Panc1 (cell line): Measurements from ENCODE around the gene NCK2. TPM values are rescaled to one million over a fixed set of nuclear protein-coding genes. Genes with fewer than 3 reads are reported as not detected.

Experiments used
- ATAC-seq: fragments of 200-7000 bp; cut with Tn5 transposase; 2 replicates; pipeline ENCODE4 v1.9.1; 2020; ENCODE audit warnings: mild to moderate bottlenecking, moderate library complexity
- BruUV-seq: library from RNA; stranded (reverse); fragments of 400-500 nt; replicated peaks from 2 replicates; lab custom pipeline; 2021; lab: Mats Ljungman, UMichigan
- CTCF ChIA-PET: fragments of 300-600 bp; sonication (Branson Sonifier 250); formaldehyde crosslinking; loops from one replicate; lab custom pipeline; 2022; ENCODE audit warnings: antibody characterized with exemption; lab: Charles Lee
- POLR2A ChIA-PET: fragments of 300-600 bp; sonication (Branson Sonifier 250); formaldehyde crosslinking; loops from one replicate; lab custom pipeline; 2022; ENCODE audit warnings: antibody characterized with exemption; lab: Charles Lee
- DNase-seq: peaks from one replicate; pipeline ENCODE4 v3.0.0-alpha.2; 2010; ENCODE audit warnings: low read depth, low spot score
- H3K27ac ChIP-seq: 2 replicates; pipeline ENCODE4 v1.5.1; 2011; ENCODE audit warnings: mild to moderate bottlenecking, low read length, inconsistent platforms
- H3K27me3 ChIP-seq: fragments of 200-500 bp; sonication (Bioruptor generic); 2 replicates; pipeline ENCODE4 v1.6.0; 2014; ENCODE audit warnings: low read length, inconsistent platforms; ENCODE audit not compliant: control insufficient read depth, insufficient read depth
- H3K36me3 ChIP-seq: fragments of 200-500 bp; sonication (Bioruptor generic); 2 replicates; pipeline ENCODE4 v1.5.1; 2014; ENCODE audit warnings: inconsistent platforms, mild to moderate bottlenecking, low read length, moderate library complexity; ENCODE audit not compliant: control insufficient read depth, insufficient read depth
- H3K4me1 ChIP-seq: 2 replicates; pipeline ENCODE4 v1.5.1; 2011; ENCODE audit warnings: inconsistent platforms, mild to moderate bottlenecking, low read length, moderate library complexity; ENCODE audit not compliant: control insufficient read depth, insufficient read depth
- H3K4me3 ChIP-seq, 2 experiments: 2 replicates each; pipeline ENCODE4 v1.5.1; 2011 to 2012; ENCODE audit warnings: low read depth in 2 of 2, low read length in 2 of 2, mild to moderate bottlenecking in 2 of 2, inconsistent platforms in 1 of 2, moderate library complexity in 1 of 2
- H3K9me3 ChIP-seq: fragments of 200-500 bp; sonication (Bioruptor generic); 2 replicates; pipeline ENCODE4 v1.5.1; 2014; ENCODE audit warnings: low read depth, mild to moderate bottlenecking, inconsistent platforms, low read length, moderate library complexity; ENCODE audit not compliant: control insufficient read depth, insufficient read depth
- CTCF ChIP-seq: fragments of 450-650 bp; IDR thresholded peaks from 2 replicates; pipeline ENCODE4 v1.5.1; 2017; ENCODE audit warnings: mild to moderate bottlenecking
- POLR2AphosphoS5 ChIP-seq: IDR thresholded peaks from 2 replicates; pipeline ENCODE4 v1.6.1; 2012; ENCODE audit warnings: mild to moderate bottlenecking, low read depth, low read length, moderate library complexity
- SIN3A ChIP-seq: IDR thresholded peaks from 2 replicates; pipeline ENCODE4 v1.6.1; 2012; ENCODE audit warnings: low read depth, mild to moderate bottlenecking, low read length, moderate library complexity, borderline replicate concordance; ENCODE audit not compliant: insufficient read depth
- TCF7L2 ChIP-seq: IDR thresholded peaks from 2 replicates; pipeline ENCODE4 v1.6.1; 2011; ENCODE audit warnings: mild to moderate bottlenecking, low read depth, low read length, inconsistent platforms
- in situ Hi-C: cut with HindIII; loops from 2 replicates; pipeline ENCODE4 v1.10.0; 2016; ENCODE audit warnings: low sequenced_read_pairs, low pct_unique_long_range_greater_than_20kb
- intact Hi-C: fragments of 100-400 bp; cut with micrococcal nuclease; formaldehyde crosslinking; loops from one replicate; pipeline ENCODE4 v1.10.0; 2022; ENCODE audit not compliant: unreplicated experiment
- total RNA-seq: library from RNA; stranded (reverse); gene quantifications from one replicate; pipeline ENCODE4 v1.2.1, GENCODE V29; 2021; ENCODE audit not compliant: unreplicated experiment

Gene NCK2
- total RNA-seq, 1 experiment from 2014 or later = 60.7 TPM

GRCh38 chr2:105754011-105754410, 9.3 kb downstream of the NCK2 start:
- CTCF ChIA-PET = no interaction called here
- ATAC-seq (no peak), DNase-seq (no peak)
- Histone ChIP-seq H3K36me3 (no peaks in the 10 kb centered on the region), H3K27me3 (no peaks in the 10 kb centered on the region), H3K27ac (no peak overlapping the region), H3K4me3 (no peak overlapping the region), H3K9me3 (no peaks in the 10 kb centered on the region), H3K4me1 (no peaks in the 10 kb centered on the region)
- POLR2A ChIA-PET = no interaction called here
- BruUV-seq = no TSS peak
- intact Hi-C loops = no loop called here
- in situ Hi-C loops = no loop called here
- TF ChIP-seq POLR2AphosphoS5 (no peak), CTCF (no peak), TCF7L2 (no peak)

GRCh38 chr2:105754994-105755393, 10.3 kb downstream of the NCK2 start:
- no peak overlapping the region for H3K4me3 ChIP-seq
- H3K9me3 ChIP-seq = no peaks in the 10 kb centered on the region
- no peaks in the 10 kb centered on the region for H3K4me1 ChIP-seq
- no peak overlapping the region for H3K27ac ChIP-seq
- CTCF ChIA-PET = no interaction called here
- no peak for TF ChIP-seq TCF7L2
- TF ChIP-seq SIN3A = no peak
- TF ChIP-seq CTCF = no peak
- H3K36me3 ChIP-seq = no peaks in the 10 kb centered on the region
- ATAC-seq (no peak), DNase-seq (no peak)
- no TSS peak for BruUV-seq
- H3K27me3 ChIP-seq = no peaks in the 10 kb centered on the region
- POLR2A ChIA-PET = interaction anchor here (0.6 kb wide), 1 partner anchor 433 kb away, joined by 3 read pairs; no protein-coding TSS in a partner anchor
- intact Hi-C loops (no loop called here), in situ Hi-C loops (no loop called here)

GRCh38 chr2:105755895-105756294, 11.2 kb downstream of the NCK2 start:
- POLR2A ChIA-PET = no interaction called here
- Histone ChIP-seq H3K27me3 (no peaks in the 10 kb centered on the region), H3K36me3 (no peaks in the 10 kb centered on the region), H3K4me1 (no peaks in the 10 kb centered on the region), H3K9me3 (no peaks in the 10 kb centered on the region), H3K27ac (no peak overlapping the region), H3K4me3 (no peak overlapping the region)
- TF ChIP-seq CTCF (no peak), TCF7L2 (no peak), POLR2AphosphoS5 (no peak)
- CTCF ChIA-PET = no interaction called here
- intact Hi-C loops (no loop called here), in situ Hi-C loops (no loop called here)
- no peak for DNase-seq
- ATAC-seq = no peak
- no TSS peak for BruUV-seq
